PC-3 (cell line): ENCODE measurements around the gene BACE2. TPM values are rescaled to one million over a fixed set of nuclear protein-coding genes. Genes with fewer than 3 reads are reported as not detected.

ENCODE experiments used
- ATAC-seq: fragments of 200-7000 bp; cut with Tn5 transposase; 2 replicates; pipeline ENCODE4 v1.9.1; 2020; ENCODE audit warnings: mild to moderate bottlenecking, moderate library complexity
- BruUV-seq: library from RNA; stranded (reverse); fragments of 400-500 nt; replicated peaks from 2 replicates; lab custom pipeline; 2021; lab: Mats Ljungman, UMichigan
- CTCF ChIA-PET: fragments of 300-600 bp; sonication (Branson Sonifier 250); formaldehyde crosslinking; loops from one replicate; lab custom pipeline; 2022; ENCODE audit warnings: antibody characterized with exemption; lab: Charles Lee
- POLR2A ChIA-PET: fragments of 300-600 bp; sonication (Branson Sonifier 250); formaldehyde crosslinking; loops from one replicate; lab custom pipeline; 2022; ENCODE audit warnings: antibody characterized with exemption; ENCODE audit not compliant: unreplicated experiment; lab: Charles Lee
- DNase-seq: peaks from one replicate; pipeline ENCODE4 v3.0.0-alpha.2; 2015
- H2AFZ ChIP-seq: fragments of 300-600 bp; sonication (generic); 2 replicates; pipeline ENCODE4 v1.6.0; 2016; ENCODE audit warnings: antibody characterized with exemption, low read length
- H3F3A ChIP-seq: fragments of 300-600 bp; sonication (generic); one replicate; pipeline ENCODE4 v1.6.0; 2017; ENCODE audit warnings: antibody characterized with exemption, low read length, control low read depth, mild to moderate bottlenecking; ENCODE audit not compliant: unreplicated experiment
- H3K27ac ChIP-seq: fragments of 300-600 bp; sonication (generic); 2 replicates; pipeline ENCODE4 v1.5.1; 2016; ENCODE audit warnings: mild to moderate bottlenecking, low read length
- H3K27me3 ChIP-seq: fragments of 300-600 bp; sonication (generic); 2 replicates; pipeline ENCODE4 v1.6.1; 2016; ENCODE audit warnings: low read length, mixed read lengths
- H3K36me3 ChIP-seq: fragments of 300-600 bp; sonication (generic); 2 replicates; pipeline ENCODE4 v1.6.1; 2016; ENCODE audit warnings: low read depth, mixed run types, low read length, mixed read lengths
- H3K4me1 ChIP-seq: fragments of 300-600 bp; sonication (generic); 2 replicates; pipeline ENCODE4 v1.5.1; 2016; ENCODE audit warnings: low read length; ENCODE audit not compliant: insufficient read depth
- H3K4me2 ChIP-seq: fragments of 300-600 bp; sonication (generic); 2 replicates; pipeline ENCODE4 v1.6.0; 2016; ENCODE audit warnings: low read length
- H3K4me3 ChIP-seq: fragments of 300-600 bp; sonication (generic); 2 replicates; pipeline ENCODE4 v1.5.1; 2016; ENCODE audit warnings: mild to moderate bottlenecking, low read length, mixed read lengths
- H3K79me2 ChIP-seq: fragments of 300-600 bp; sonication (generic); 2 replicates; pipeline ENCODE4 v1.6.1; 2017; ENCODE audit warnings: low read length, mixed read lengths
- H3K9ac ChIP-seq: fragments of 300-600 bp; sonication (generic); 2 replicates; pipeline ENCODE4 v1.6.0; 2016; ENCODE audit warnings: mild to moderate bottlenecking, low read length
- H3K9me2 ChIP-seq: fragments of 300-600 bp; sonication (generic); replicated peaks from 2 replicates; pipeline ENCODE4 v1.6.1; 2016; ENCODE audit warnings: mixed run types, low read length, mixed read lengths
- H3K9me3 ChIP-seq: fragments of 300-600 bp; sonication (generic); 2 replicates; pipeline ENCODE4 v1.6.1; 2016; ENCODE audit warnings: low read length, mixed read lengths
- H4K20me1 ChIP-seq: fragments of 300-600 bp; sonication (generic); 2 replicates; pipeline ENCODE4 v1.6.1; 2016; ENCODE audit warnings: low read length, mixed read lengths
- CTCF ChIP-seq: fragments of 300-600 bp; sonication (generic); conservative IDR thresholded peaks from 2 replicates; pipeline ENCODE4 v1.5.1; 2017; ENCODE audit warnings: antibody characterized with exemption, low read depth, mild to moderate bottlenecking, low read length
- EZH2 ChIP-seq: fragments of 300-600 bp; sonication (generic); IDR thresholded peaks from one replicate; pipeline ENCODE4 v1.6.1; 2017; ENCODE audit warnings: antibody characterized with exemption, mild to moderate bottlenecking, low read length; ENCODE audit not compliant: unreplicated experiment
- EZH2phosphoT487 ChIP-seq: fragments of 300-600 bp; sonication (generic); IDR thresholded peaks from 2 replicates; pipeline ENCODE4 v1.6.1; 2018; ENCODE audit warnings: mild to moderate bottlenecking, antibody characterized with exemption, low read length, borderline replicate concordance
- intact Hi-C: fragments of 100-400 bp; cut with micrococcal nuclease; formaldehyde crosslinking; loops from 2 replicates; pipeline ENCODE4 v1.9.0; 2023
- total RNA-seq: library from RNA; depleted of rRNA; stranded (reverse); fragments of >200 nt; gene quantifications from 2 replicates; pipeline ENCODE4 v1.2.3, GENCODE V29; 2014

BACE2 gene
- total RNA-seq, 1 experiment from 2014 or later: 89.2 TPM

GRCh38 chr21:41256771-41257702 lies 89.1 kb downstream of the BACE2 start:
- H4K20me1 ChIP-seq: no peaks in the 10 kb centered on the region
- no peak overlapping the region for H3K4me2 ChIP-seq
- H3K36me3 ChIP-seq: peaks cover 21% of the 10 kb centered on the region; the same call in 1 of the 2 replicates
- peaks cover 3% of the 10 kb centered on the region for H3F3A ChIP-seq
- ChIA-PET CTCF (no interaction called here), POLR2A (no interaction called here)
- H3K9me3 ChIP-seq: no peaks in the 10 kb centered on the region
- no peaks in the 10 kb centered on the region for H3K79me2 ChIP-seq
- no peaks in the 10 kb centered on the region for H3K9me2 ChIP-seq
- H2AFZ ChIP-seq: no peak overlapping the region
- TF ChIP-seq CTCF (no peak), EZH2 (no peak), EZH2phosphoT487 (no peak)
- no peak overlapping the region for H3K4me3 ChIP-seq
- ATAC-seq (no peak), DNase-seq (no peak)
- no peak overlapping the region for H3K9ac ChIP-seq
- intact Hi-C loops: loop anchor here (10.0 kb wide), 1 partner anchor 132 kb away; no protein-coding TSS in a partner anchor
- no TSS peak for BruUV-seq
- no peaks in the 10 kb centered on the region for H3K27me3 ChIP-seq
- peaks cover 49% of the 10 kb centered on the region for H3K4me1 ChIP-seq
- H3K27ac ChIP-seq: peak overlapping the region; percentile 77

- H3F3A ChIP-seq: peaks cover 3% of the 10 kb centered on the region
- H3K4me2 ChIP-seq: peak overlapping the region; percentile 17; the same call in 1 of the 2 replicates
- DNase-seq (peak; percentile 97), ATAC-seq (peak; percentile 87)
- peaks cover 41% of the 10 kb centered on the region for H3K4me1 ChIP-seq
- H3K9me3 ChIP-seq: no peaks in the 10 kb centered on the region
- ChIA-PET POLR2A (no interaction called here), CTCF (no interaction called here)
- peaks cover 22% of the 10 kb centered on the region; the same call in 1 of the 2 replicates for H3K36me3 ChIP-seq
- H2AFZ ChIP-seq: no peak overlapping the region
- H3K27me3 ChIP-seq: no peaks in the 10 kb centered on the region
- H3K79me2 ChIP-seq: no peaks in the 10 kb centered on the region
- H3K27ac ChIP-seq: peak overlapping the region; percentile 77
- intact Hi-C loops: loop anchor here (1.0 to 10.0 kb wide), 2 partner anchors 88 to 134 kb away; no protein-coding TSS in a partner anchor
- H3K9ac ChIP-seq: no peak overlapping the region
- no peak overlapping the region for H3K4me3 ChIP-seq
- no peaks in the 10 kb centered on the region for H3K9me2 ChIP-seq
- no TSS peak for BruUV-seq
- TF ChIP-seq EZH2phosphoT487: no peak
- no peak for TF ChIP-seq CTCF
- no peak for TF ChIP-seq EZH2
- no peaks in the 10 kb centered on the region for H4K20me1 ChIP-seq
These were observed 90.7 kb downstream of the BACE2 start for GRCh38 chr21:41258617-41259016.

- no peak overlapping the region for H3K4me2 ChIP-seq
- no peaks in the 10 kb centered on the region for H3K9me2 ChIP-seq
- POLR2A ChIA-PET: no interaction called here
- no peaks in the 10 kb centered on the region for H3K9me3 ChIP-seq
- H3K4me3 ChIP-seq: no peak overlapping the region
- no TSS peak for BruUV-seq
- no peak for DNase-seq
- peaks cover 23% of the 10 kb centered on the region for H3K4me1 ChIP-seq
- no peak for ATAC-seq
- no peak overlapping the region for H3K9ac ChIP-seq
- peaks cover 3% of the 10 kb centered on the region for H3F3A ChIP-seq
- H3K27ac ChIP-seq: no peak overlapping the region
- no peaks in the 10 kb centered on the region for H3K27me3 ChIP-seq
- H3K36me3 ChIP-seq: peaks cover 19% of the 10 kb centered on the region; the same call in 1 of the 2 replicates
- H3K79me2 ChIP-seq: no peaks in the 10 kb centered on the region
- TF ChIP-seq CTCF (no peak), EZH2phosphoT487 (no peak), EZH2 (no peak)
- no peaks in the 10 kb centered on the region for H4K20me1 ChIP-seq
- CTCF ChIA-PET: no interaction called here
- intact Hi-C loops: no loop called here
- no peak overlapping the region for H2AFZ ChIP-seq
These were observed 92.5 kb downstream of the BACE2 start for GRCh38 chr21:41260428-41260827.
